Duodenal mucosa (tissue), 2 donors: ENCODE results near the gene RWDD3.

Source experiments
- H3K27ac ChIP-seq: one replicate; pipeline ENCODE4 v1.7.0; 2013; ENCODE audit warnings: low read depth, low read length
- H3K27me3 ChIP-seq, 2 donors: one replicate each; pipeline ENCODE4 v1.7.0; 2013; ENCODE audit warnings: low read length in 2 of 2, control low read depth in 1 of 2; ENCODE audit not compliant: insufficient read depth in 2 of 2, control insufficient read depth in 1 of 2
- H3K36me3 ChIP-seq, 2 donors: one replicate each; pipeline ENCODE4 v1.7.0; 2013; ENCODE audit warnings: low read length in 2 of 2, control low read depth in 1 of 2; ENCODE audit not compliant: insufficient read depth in 2 of 2, control insufficient read depth in 1 of 2
- H3K4me1 ChIP-seq, 2 donors: one replicate each; pipeline ENCODE4 v1.7.0; 2013; ENCODE audit warnings: low read length in 2 of 2, control low read depth in 1 of 2; ENCODE audit not compliant: insufficient read depth in 2 of 2, control insufficient read depth in 1 of 2
- H3K4me3 ChIP-seq, 2 donors: one replicate each; pipeline ENCODE4 v1.7.0; 2013; ENCODE audit warnings: low read length in 2 of 2, low read depth in 1 of 2
- H3K9ac ChIP-seq, 2 donors: one replicate each; pipeline ENCODE4 v1.7.0; 2013; ENCODE audit warnings: low read length in 2 of 2, low read depth in 1 of 2
- H3K9me3 ChIP-seq, 2 donors: one replicate each; pipeline ENCODE4 v1.7.0; 2013; ENCODE audit warnings: low read length in 2 of 2, control low read depth in 1 of 2; ENCODE audit not compliant: control insufficient read depth in 1 of 2

The RWDD3 gene

GRCh38 chr1:95233737-95234500 lies at the start of gene RWDD3:
TSS of gene RWDD3 (plus strand) at chr1:95234210. CDS start at chr1:95234231, 21 bp downstream.
- Histone ChIP-seq H3K27me3 (no peaks in the 10 kb centered on the region), H3K4me3 (peak within 1 kb of the TSS; percentile 82 to 92), H3K9me3 (no peaks in the 10 kb centered on the region), H3K27ac (peak within 1 kb of the TSS; percentile 78), H3K9ac (peak within 1 kb of the TSS; percentile 76 to 87), H3K36me3 (no peaks in the 10 kb centered on the region), H3K4me1 (peaks cover 11 to 17% of the 10 kb centered on the region in 2 donors)

DNA sequence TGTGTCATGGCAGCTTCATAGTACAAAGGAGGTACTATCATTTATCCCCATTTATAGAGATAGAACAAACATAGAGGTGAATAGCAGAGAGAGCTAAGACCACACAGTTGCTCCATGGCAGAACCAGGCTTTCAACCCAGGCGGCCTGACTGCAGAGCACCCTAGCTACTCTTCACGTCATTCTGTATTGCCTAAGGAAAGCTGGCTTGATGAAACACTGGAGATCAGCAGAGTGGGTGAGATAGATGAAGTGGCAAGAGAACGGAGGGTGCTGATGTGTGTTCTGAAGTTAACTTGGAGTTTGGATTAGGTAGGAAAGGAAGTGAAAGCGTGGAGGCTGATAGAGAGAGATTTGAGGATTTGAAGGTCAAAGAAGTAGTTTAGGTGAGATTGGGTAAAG lies 47.9 kb upstream of the RWDD3 start:
- Histone ChIP-seq H3K4me1 (no peaks in the 10 kb centered on the region), H3K36me3 (no peaks in the 10 kb centered on the region), H3K9ac (no peak overlapping the region), H3K9me3 (no peaks in the 10 kb centered on the region), H3K27me3 (no peaks in the 10 kb centered on the region), H3K4me3 (no peak overlapping the region), H3K27ac (no peak overlapping the region)

DNA sequence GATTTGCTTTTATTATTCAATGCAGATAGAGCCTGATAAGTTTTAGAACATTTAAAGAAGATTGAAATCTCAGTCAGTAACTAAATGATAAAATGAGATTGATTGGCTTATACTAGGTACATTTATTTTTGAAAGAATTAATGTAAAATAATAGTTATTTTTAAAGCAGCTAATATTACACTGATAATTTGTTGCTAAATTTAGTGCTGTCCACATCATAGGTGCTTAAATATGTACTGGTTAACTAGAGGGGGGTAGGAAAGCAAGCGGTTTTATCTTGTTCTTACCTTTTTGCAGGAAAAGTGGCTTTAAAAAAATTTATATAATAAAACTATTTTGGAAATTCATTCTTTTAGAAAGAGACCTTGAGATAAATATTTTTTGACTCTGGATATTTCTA lies 40.4 kb upstream of the RWDD3 start:
- Histone ChIP-seq H3K36me3 (no peaks in the 10 kb centered on the region), H3K9ac (no peak overlapping the region), H3K27me3 (no peaks in the 10 kb centered on the region), H3K27ac (no peak overlapping the region), H3K4me3 (no peak overlapping the region), H3K9me3 (no peaks in the 10 kb centered on the region), H3K4me1 (no peaks in the 10 kb centered on the region)

GRCh38 chr1:95195046-95195445 lies 39.0 kb upstream of the RWDD3 start:
- Histone ChIP-seq H3K27ac (no peak overlapping the region), H3K4me3 (no peak overlapping the region), H3K27me3 (no peaks in the 10 kb centered on the region), H3K4me1 (no peaks in the 10 kb centered on the region), H3K36me3 (no peaks in the 10 kb centered on the region), H3K9ac (no peak overlapping the region), H3K9me3 (no peaks in the 10 kb centered on the region)

GRCh38 chr1:95196017-95196416 lies 38.0 kb upstream of the RWDD3 start:
- H3K9ac ChIP-seq, result no peak overlapping the region
- no peaks in the 10 kb centered on the region for H3K36me3 ChIP-seq
- H3K4me3 ChIP-seq, result no peak overlapping the region
- no peaks in the 10 kb centered on the region for H3K9me3 ChIP-seq
- no peaks in the 10 kb centered on the region for H3K4me1 ChIP-seq
- H3K27me3 ChIP-seq, result no peaks in the 10 kb centered on the region
- no peak overlapping the region for H3K27ac ChIP-seq

DNA sequence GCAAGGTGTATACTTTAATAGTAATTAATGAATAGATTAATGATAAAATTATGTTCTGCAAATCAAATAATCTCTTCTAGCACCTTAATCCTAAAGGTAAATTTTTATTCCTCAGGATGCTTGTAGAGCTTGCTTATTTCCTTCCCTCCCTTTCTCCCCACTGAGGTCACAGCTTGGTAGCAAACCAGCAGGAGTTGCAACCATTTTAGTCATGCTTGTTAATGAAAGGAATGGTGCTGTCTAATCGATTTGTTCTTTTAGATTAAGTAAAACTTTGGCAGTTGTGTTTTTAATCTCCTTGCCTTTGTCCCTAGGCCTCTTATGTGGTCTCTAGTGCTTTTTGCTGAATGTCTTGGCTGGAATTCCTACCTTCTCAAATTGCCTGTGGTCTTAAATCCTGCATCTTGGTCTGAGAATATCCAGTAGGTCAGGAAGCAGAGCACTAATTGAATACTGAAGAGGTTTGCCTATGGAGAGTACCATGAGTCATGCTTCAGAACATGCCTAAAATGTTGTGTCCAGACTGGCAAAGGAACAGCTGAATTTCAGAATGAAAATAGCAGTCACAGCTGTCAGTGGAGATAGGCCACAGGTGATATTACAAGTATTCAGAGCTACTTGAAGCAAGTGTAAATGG lies 36.3 kb upstream of the RWDD3 start:
- H3K4me3 ChIP-seq, result no peak overlapping the region
- no peaks in the 10 kb centered on the region for H3K27me3 ChIP-seq
- no peak overlapping the region for H3K27ac ChIP-seq
- H3K4me1 ChIP-seq, result no peaks in the 10 kb centered on the region
- H3K36me3 ChIP-seq, result no peaks in the 10 kb centered on the region
- H3K9ac ChIP-seq, result no peak overlapping the region
- no peaks in the 10 kb centered on the region for H3K9me3 ChIP-seq

DNA sequence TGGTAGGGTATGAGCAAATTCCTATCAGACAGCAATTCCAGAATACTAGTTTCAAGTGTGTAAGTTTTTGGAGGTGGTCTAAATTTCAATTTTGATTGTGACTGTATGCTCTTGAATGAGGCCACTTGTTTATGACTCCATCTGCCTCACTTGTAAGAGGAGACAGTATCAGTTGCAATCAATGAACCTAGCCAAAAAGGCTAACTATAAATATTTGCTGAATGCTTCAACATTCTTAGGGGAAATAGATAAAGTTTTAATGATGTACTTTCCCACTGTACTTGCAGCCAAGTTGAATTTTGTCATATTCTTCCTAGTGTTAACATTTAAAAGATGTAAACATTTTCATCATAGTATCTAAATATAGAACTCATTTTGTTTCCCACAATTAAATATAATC lies 32.1 kb upstream of the RWDD3 start:
- Histone ChIP-seq H3K4me1 (no peaks in the 10 kb centered on the region), H3K36me3 (no peaks in the 10 kb centered on the region), H3K9ac (no peak overlapping the region), H3K4me3 (no peak overlapping the region), H3K27me3 (no peaks in the 10 kb centered on the region), H3K9me3 (no peaks in the 10 kb centered on the region), H3K27ac (no peak overlapping the region)

DNA sequence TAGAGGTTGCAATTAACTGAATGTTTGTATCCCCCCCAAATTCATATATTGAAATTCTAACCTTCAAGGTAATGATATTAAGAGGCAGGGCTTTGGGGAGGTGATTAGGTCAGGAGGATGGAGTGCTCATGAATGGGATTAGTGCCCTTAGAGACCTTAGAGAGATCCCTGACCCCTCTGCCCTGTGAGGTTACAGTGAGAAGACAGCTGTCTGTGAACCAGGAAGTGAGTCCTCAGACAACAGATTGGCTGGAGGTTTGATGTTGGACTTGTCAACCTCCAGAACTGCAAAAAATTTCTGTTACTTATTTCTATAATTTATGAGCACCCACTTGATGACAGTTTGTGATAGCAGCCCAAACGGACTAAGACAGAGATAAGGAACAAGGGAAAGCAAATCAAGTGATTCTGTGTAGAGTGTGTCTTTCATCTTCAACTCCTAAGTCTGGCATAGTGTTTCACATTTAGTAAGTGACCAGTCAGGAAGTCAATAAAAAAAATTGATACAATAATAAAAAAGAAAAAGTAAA lies 30.0 kb upstream of the RWDD3 start:
- H3K27me3 ChIP-seq, result no peaks in the 10 kb centered on the region
- no peak overlapping the region for H3K27ac ChIP-seq
- H3K9ac ChIP-seq, result no peak overlapping the region
- no peak overlapping the region for H3K4me3 ChIP-seq
- no peaks in the 10 kb centered on the region for H3K9me3 ChIP-seq
- no peaks in the 10 kb centered on the region for H3K36me3 ChIP-seq
- H3K4me1 ChIP-seq, result no peaks in the 10 kb centered on the region

DNA sequence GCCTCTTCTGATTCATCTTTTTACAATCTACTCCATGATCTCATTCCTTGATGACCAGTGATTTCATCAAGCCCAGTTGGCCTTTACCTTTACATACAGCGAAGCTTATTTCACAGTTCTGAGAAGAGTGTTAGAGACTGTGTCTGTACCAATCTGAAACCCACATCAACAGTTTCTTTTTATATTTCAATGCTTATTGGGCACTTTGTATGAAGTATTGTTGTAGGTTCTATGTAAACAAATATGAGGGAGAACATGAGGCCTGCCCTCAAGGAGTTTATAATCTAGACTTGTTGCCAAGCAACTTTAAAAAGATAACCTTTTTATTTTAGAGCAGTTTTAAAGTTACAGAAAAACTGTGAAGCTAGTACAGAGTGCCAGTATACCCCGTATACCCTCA lies 27.5 kb upstream of the RWDD3 start:
- no peaks in the 10 kb centered on the region for H3K27me3 ChIP-seq
- H3K4me3 ChIP-seq, result no peak overlapping the region
- H3K4me1 ChIP-seq, result no peaks in the 10 kb centered on the region
- H3K36me3 ChIP-seq, result no peaks in the 10 kb centered on the region
- no peak overlapping the region for H3K9ac ChIP-seq
- H3K27ac ChIP-seq, result no peak overlapping the region
- no peaks in the 10 kb centered on the region for H3K9me3 ChIP-seq

GRCh38 chr1:95207223-95207935 lies 26.6 kb upstream of the RWDD3 start:
- Histone ChIP-seq H3K9me3 (no peaks in the 10 kb centered on the region), H3K4me1 (no peaks in the 10 kb centered on the region), H3K4me3 (no peak overlapping the region), H3K9ac (no peak overlapping the region), H3K27me3 (no peaks in the 10 kb centered on the region), H3K36me3 (no peaks in the 10 kb centered on the region), H3K27ac (no peak overlapping the region)
